ENCODE measurements around the gene STOML3.
A peak's percentile ranks its signal among the peaks of the same experiment; 100 is the strongest.

STOML3 gene

GRCh38 chr13:39025433-39025839 is 34.8 kb upstream of the STOML3 start:
- TF ChIP-seq CTCF (IDR thresholded peaks at IDR 0.05): no peak
- H3K4me3 Mint-ChIP-seq: no peak overlapping the region
- H3K27me3 Mint-ChIP-seq (ENCODE audit: low read depth, poor library complexity): no peaks in the 10 kb centered on the region
- DNase-seq: no peak
- H3K9me3 Mint-ChIP-seq: no peaks in the 10 kb centered on the region
- no peaks in the 10 kb centered on the region for H3K4me1 Mint-ChIP-seq
- no peak overlapping the region for H3K27ac Mint-ChIP-seq
- peaks cover 56% of the 10 kb centered on the region for H3K36me3 Mint-ChIP-seq (ENCODE audit: low read depth)

GRCh38 chr13:39023761-39024160 is 33.1 kb upstream of the STOML3 start:
- Mint-ChIP-seq H3K9me3 (no peaks in the 10 kb centered on the region), H3K27ac (peak overlapping the region; percentile 10), H3K36me3 (ENCODE audit: low read depth) (peaks cover 64% of the 10 kb centered on the region), H3K4me3 (no peak overlapping the region), H3K4me1 (no peaks in the 10 kb centered on the region), H3K27me3 (ENCODE audit: low read depth, poor library complexity) (no peaks in the 10 kb centered on the region)
- no peak for TF ChIP-seq CTCF (IDR thresholded peaks at IDR 0.05)
- DNase-seq: no peak

GRCh38 chr13:39023316-39023715 is 32.7 kb upstream of the STOML3 start:
- Mint-ChIP-seq H3K36me3 (ENCODE audit: low read depth) (peaks cover 65% of the 10 kb centered on the region), H3K4me1 (no peaks in the 10 kb centered on the region), H3K27me3 (ENCODE audit: low read depth, poor library complexity) (no peaks in the 10 kb centered on the region), H3K4me3 (no peak overlapping the region), H3K9me3 (no peaks in the 10 kb centered on the region), H3K27ac (no peak overlapping the region)
- no peak for DNase-seq
- no peak for TF ChIP-seq CTCF (IDR thresholded peaks at IDR 0.05)

GRCh38 chr13:39020853-39021462 is 30.3 kb upstream of the STOML3 start:
- no peaks in the 10 kb centered on the region for H3K9me3 Mint-ChIP-seq
- H3K27me3 Mint-ChIP-seq (ENCODE audit: low read depth, poor library complexity): no peaks in the 10 kb centered on the region
- H3K4me3 Mint-ChIP-seq: no peak overlapping the region
- no peak overlapping the region for H3K27ac Mint-ChIP-seq
- peaks cover 64% of the 10 kb centered on the region for H3K36me3 Mint-ChIP-seq (ENCODE audit: low read depth)
- no peak for TF ChIP-seq CTCF (IDR thresholded peaks at IDR 0.05)
- H3K4me1 Mint-ChIP-seq: no peaks in the 10 kb centered on the region
- DNase-seq: no peak

- peak; percentile 5 for DNase-seq
- Mint-ChIP-seq H3K9me3 (no peaks in the 10 kb centered on the region), H3K27me3 (ENCODE audit: low read depth, poor library complexity) (no peaks in the 10 kb centered on the region), H3K36me3 (ENCODE audit: low read depth) (peaks cover 71% of the 10 kb centered on the region), H3K27ac (no peak overlapping the region), H3K4me3 (no peak overlapping the region), H3K4me1 (no peaks in the 10 kb centered on the region)
- TF ChIP-seq CTCF (IDR thresholded peaks at IDR 0.05): peak; percentile 54
These were observed 26.2 kb upstream of the STOML3 start for GRCh38 chr13:39016787-39017186.

GRCh38 chr13:39016087-39016486 is 25.5 kb upstream of the STOML3 start:
- Mint-ChIP-seq H3K4me1 (no peaks in the 10 kb centered on the region), H3K36me3 (ENCODE audit: low read depth) (peaks cover 71% of the 10 kb centered on the region), H3K27ac (no peak overlapping the region), H3K27me3 (ENCODE audit: low read depth, poor library complexity) (no peaks in the 10 kb centered on the region), H3K9me3 (no peaks in the 10 kb centered on the region), H3K4me3 (no peak overlapping the region)
- no peak for TF ChIP-seq CTCF (IDR thresholded peaks at IDR 0.05)
- DNase-seq: no peak
